KG1 (cell line): Measurements from ENCODE around the gene RNF214.

Source experiments
- DNase-seq: peaks from one replicate; lab custom pipeline; 2025; lab: John Stamatoyannopoulos, UW

Gene RNF214

GRCh38 chr11:117282956-117283355, 50.5 kb downstream of the RNF214 start:
- no peak for DNase-seq

- no peak for DNase-seq
Observed at GRCh38 chr11:117284053-117284452, 51.6 kb downstream of the RNF214 start.

GRCh38 chr11:117286588-117286987, 54.1 kb downstream of the RNF214 start:
- DNase-seq: no peak

DNA sequence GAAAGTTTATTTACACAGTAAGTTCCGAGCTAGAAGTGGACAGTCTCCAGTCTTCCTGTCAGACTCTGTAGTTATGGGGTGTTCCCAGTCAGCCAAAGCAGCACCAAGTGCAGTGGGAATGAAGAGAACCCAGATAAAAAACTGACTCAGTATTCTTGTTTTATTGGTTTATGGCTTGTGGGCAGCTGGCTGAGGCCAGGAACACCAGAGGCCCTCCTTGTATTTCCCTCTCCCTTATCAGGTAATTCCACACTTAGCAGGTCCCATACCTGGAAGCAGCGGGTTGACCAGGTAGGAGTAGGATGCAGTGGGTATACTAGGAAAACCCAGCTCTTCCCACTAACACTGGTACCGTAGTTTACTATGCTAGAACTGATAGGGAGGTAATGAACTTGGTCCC, 55.2 kb downstream of the RNF214 start:
- DNase-seq: no peak

GRCh38 chr11:117289795-117290194, 57.3 kb downstream of the RNF214 start:
- DNase-seq: no peak

- DNase-seq: no peak
Observed at GRCh38 chr11:117290809-117291396, 58.4 kb downstream of the RNF214 start, which contains the start of gene BACE1-AS. TSS of gene BACE1-AS (plus strand) at chr11:117291346.

DNA sequence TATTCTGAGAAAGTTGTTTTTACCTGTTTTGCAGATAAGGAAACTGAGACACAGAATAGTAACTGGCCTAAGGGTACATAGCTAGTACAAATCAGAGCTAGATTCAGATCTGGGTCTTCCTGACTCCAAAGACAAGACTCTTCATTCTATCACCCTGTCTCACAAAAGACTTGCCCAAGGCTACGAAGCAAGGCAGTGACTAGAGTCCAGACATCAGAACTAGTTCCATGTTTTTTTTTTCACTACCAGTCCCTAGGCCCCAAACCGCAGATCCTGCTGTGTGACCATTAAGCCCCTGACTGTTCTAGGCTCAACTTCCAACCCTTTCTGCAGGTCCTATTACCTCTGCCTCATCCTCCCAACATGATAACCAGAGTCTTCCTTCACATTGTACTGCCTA, 60.1 kb downstream of the RNF214 start:
- DNase-seq: no peak

GRCh38 chr11:117295438-117296137, 63.1 kb downstream of the RNF214 start:
- no peak for DNase-seq

DNA sequence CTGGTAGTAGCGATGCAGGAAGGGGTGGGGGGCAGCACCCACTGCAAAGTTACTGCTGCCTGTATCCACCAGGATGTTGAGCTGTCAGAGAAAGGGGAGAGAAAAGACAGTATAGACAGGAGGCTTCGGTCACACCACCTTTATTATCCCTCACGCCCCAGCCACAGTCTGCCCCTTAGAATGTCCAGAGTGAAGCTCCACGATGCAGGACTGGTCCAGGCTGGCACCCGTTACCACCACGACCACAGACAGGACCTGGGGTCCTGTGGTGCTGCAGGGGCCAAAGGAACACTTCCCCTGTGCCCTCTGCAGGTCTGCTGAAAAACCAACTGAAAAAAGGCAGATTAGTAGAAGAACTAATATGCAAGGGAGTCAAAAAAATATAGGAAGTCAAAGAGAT, 64.4 kb downstream of the RNF214 start:
- DNase-seq: no peak

GRCh38 chr11:117298195-117298594, 65.7 kb downstream of the RNF214 start:
- no peak for DNase-seq

DNA sequence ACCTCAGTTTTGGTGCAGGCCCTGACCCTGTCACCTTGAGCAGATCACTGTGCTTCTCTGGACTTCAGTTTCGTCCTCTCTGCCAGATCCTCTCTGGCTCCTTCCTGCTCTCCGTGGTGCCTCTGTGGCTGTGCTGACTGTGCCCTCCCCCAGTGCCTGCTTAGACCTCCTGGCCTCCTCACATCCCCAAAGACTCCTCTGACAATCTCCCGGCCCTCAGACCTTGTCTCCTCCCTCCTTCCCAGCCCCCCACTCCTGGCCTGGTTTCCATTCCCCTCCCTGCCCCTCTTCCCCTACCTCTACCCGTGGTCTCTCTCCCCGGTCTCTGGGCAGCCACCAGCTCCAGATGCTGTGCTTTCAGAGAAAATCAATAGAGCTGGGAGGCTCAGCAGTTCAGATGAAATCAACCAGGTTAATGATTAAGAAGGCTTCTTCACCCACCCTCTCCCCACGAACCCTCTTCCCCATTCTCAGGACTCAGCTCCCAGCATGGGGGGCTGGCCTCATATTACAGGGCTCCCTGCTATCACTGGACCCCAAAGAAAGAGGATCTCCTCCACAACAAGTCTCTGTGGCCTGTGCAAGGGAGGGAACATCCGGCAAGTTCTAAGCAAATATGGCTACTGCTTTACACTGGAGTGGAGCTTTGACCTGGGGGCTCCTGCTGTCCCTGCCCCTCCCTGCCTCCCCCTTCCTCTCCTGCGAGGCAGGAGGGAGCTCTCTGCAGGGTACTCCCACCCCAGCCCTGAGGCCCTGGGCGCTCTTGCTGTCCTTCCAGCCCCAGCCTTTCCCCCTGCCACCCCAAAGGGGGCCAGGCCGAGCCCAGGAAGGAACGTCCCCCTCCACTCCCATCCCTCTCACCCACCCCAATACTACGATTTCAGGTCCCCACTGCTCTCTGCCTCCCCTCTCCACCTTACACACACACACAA, 67.1 kb downstream of the RNF214 start:
- no peak for DNase-seq

DNA sequence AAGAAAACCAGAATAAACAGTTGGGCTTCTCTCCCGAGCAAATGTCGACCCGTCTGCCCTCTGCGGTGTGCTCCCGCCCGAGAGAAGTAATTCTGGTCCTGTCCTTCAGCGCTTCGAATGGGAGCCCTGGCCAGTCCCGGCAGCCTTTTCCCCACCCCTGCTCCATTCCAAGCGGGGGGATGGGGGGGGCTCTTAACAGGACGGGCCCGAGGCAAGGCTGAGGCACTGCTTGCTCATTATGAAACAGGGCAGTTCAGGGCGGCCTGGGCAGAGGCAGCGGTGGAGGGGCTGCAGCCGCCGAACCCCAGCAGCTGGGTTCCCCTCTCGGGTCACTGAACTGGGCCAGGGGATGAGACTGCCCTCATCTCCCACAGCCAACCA, 67.8 kb downstream of the RNF214 start:
- DNase-seq: no peak

DNA sequence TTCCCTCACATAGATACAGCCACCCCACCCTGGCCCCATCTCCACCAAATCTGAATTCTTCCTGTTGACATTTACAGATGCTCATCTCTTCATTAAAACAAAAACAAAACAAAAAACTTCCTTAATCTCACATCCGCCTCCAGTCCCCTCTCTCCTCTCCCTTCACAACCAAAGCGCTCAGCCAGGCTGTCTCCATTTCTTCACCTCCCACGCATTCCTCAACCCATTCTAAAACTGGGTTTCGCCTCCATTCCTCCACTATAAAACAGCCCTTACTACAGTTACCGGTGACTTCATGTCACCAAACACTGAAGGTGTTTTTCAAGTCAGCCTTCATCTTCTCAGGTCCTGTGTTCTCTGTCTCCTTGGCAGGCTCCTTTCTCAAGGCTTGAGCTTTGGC, 68.3 kb downstream of the RNF214 start:
- DNase-seq: no peak

- DNase-seq: no peak
Observed at GRCh38 chr11:117302228-117302627, 69.8 kb downstream of the RNF214 start.

GRCh38 chr11:117303101-117303500, 70.6 kb downstream of the RNF214 start:
- no peak for DNase-seq

DNA sequence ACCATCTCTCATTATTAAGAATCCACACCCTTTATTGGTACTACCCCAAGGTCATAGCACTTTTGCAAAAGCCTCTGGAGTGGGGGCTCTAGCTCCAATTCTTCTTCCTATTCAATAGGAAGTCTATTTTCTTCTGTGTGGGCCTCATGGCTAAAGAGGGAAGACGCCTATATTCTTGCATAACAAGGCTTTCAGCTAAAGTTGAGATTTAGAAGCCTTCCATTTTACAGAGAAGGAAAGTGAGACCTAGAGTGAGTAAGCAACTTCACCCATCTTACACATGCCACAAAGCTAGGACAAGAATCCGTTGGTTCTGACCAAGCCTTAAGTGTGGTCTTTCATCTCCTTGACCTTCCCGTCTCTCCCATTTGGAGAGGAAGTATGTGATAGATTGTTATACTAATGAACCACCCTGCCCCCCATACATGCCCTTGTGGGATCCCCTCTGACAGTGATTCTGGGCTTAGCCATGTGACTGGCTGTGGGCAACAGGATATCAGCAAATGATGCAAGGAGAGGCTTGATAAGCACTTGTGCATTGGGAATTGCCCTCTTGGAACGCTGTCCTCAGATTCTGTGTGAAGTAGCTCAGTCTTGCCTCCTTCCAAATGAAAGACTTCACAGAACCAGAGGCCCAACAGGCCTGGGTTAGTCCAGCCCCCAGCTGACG, 71.3 kb downstream of the RNF214 start:
- DNase-seq: no peak

GRCh38 chr11:117305145-117305544, 72.7 kb downstream of the RNF214 start:
- no peak for DNase-seq

GRCh38 chr11:117309310-117309709, 76.8 kb downstream of the RNF214 start:
- DNase-seq: no peak

DNA sequence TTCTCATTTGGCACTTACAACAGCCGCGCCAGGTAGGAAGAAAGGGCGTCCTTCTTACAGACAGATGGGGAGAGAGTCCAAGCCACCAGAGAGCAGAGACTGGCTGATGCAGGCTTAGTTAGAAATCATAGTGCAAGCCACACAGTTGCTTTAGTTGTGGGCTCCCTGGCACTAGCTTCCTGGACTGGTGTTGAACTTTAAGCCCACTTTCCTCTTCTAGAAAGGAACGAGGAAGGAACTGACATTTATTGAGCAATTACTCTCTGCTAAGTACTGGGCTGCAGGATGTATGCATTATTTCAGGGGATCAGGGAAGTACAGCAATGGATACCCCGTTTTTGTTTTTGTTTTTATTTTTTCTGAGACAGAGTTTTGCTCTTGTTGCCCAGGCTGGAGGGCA, 80.6 kb downstream of the RNF214 start:
- DNase-seq: peak; percentile 32

GRCh38 chr11:117313828-117314768, 81.6 kb downstream of the RNF214 start:
- no peak for DNase-seq

- no peak for DNase-seq
Observed at GRCh38 chr11:117314840-117315239, 82.4 kb downstream of the RNF214 start.
